Ovary (tissue), 9 donors: ENCODE measurements around the gene SCN4B. TPM values are rescaled to one million over a fixed set of nuclear protein-coding genes. Genes with fewer than 3 reads are reported as not detected.

Experiments
- DNase-seq, 5 donors: peaks; one replicate each; pipeline ENCODE4 v3.0.0-alpha.2; 2019 to 2020
- H3K27ac ChIP-seq, 2 donors: fragments of 200-600 bp; one replicate each; pipeline versions ENCODE4 v1.5.1 to v1.8.0; 2019 to 2022
- H3K27me3 ChIP-seq: fragments of 200-600 bp; one replicate; pipeline ENCODE4 v1.8.0; 2022
- H3K36me3 ChIP-seq: fragments of 200-600 bp; sonication (generic); one replicate; pipeline ENCODE4 v1.5.1; 2019
- H3K4me1 ChIP-seq: one replicate; pipeline ENCODE4 v1.8.1; 2013; ENCODE audit warnings: mild to moderate bottlenecking, moderate library complexity; ENCODE audit not compliant: insufficient read depth
- H3K4me3 ChIP-seq: fragments of 200-600 bp; sonication (generic); one replicate; pipeline ENCODE4 v1.5.1; 2017
- H3K9me3 ChIP-seq, 2 donors: fragments of 200-600 bp in 1 of 2; sonication (generic) in 1 of 2; one replicate each; pipeline versions ENCODE4 v1.5.1 to v1.8.1; 2013 to 2019; ENCODE audit warnings: mild to moderate bottlenecking in 1 of 2, moderate library complexity in 1 of 2
- CTCF ChIP-seq, 3 donors: fragments of 450-650 bp in 2 of 3; fragments of 200-600 bp in 1 of 3; IDR thresholded peaks; one replicate each; pipeline versions ENCODE4 v1.5.1 to v1.8.0; 2016 to 2022; ENCODE audit warnings: antibody characterized with exemption in 3 of 3, mild to moderate bottlenecking in 1 of 3
- EP300 ChIP-seq: sonication (generic); formaldehyde crosslinking; IDR thresholded peaks from one replicate; pipeline ENCODE4 v1.6.1; 2017; ENCODE audit warnings: antibody characterized with exemption
- POLR2A ChIP-seq: fragments of 450-650 bp; IDR thresholded peaks from one replicate; pipeline ENCODE4 v1.6.1; 2017; ENCODE audit warnings: antibody characterized with exemption, mild to moderate bottlenecking, moderate library complexity
- WGBS, 3 donors: extraction: QIAGEN DNeasy Blood & Tissue Kit in 1 of 3; methylation state at CpG; one replicate each; pipeline versions ENCODE4 v1.1.5 to v1.1.7; 2013 to 2017; 5-methylcytosine and 5-hydroxymethylcytosine counted together
- intact Hi-C, 4 donors: fragments of 100-400 bp; cut with DNase I; formaldehyde crosslinking; loops; one replicate each; pipeline versions ENCODE4 v1.11.0 to v1.15.1; 2022 to 2023
- polyA plus RNA-seq, 2 donors: library from polyadenylated mRNA; stranded (reverse); fragments of 200-250 nt in 1 of 2; fragments of 350-450 nt in 1 of 2; fragmentation: Illumina TruSeq in 1 of 2; extraction: RNeasy Lipid Tissue Mini Kit (QIAGEN cat#74804) in 1 of 2; gene quantifications; one replicate each; pipeline ENCODE4 v1.2.3, GENCODE V29; 2013 to 2014
- total RNA-seq, 7 donors: library from RNA; depleted of rRNA in 2 of 7; stranded (reverse); fragments of >200 nt in 2 of 7; fragmentation: NEBNext Ultra II Directional in 3 of 7; extraction: Animal tissue kit (Norgen Biotek cat#: 25700) in 3 of 7; gene quantifications; one replicate each; pipeline versions ENCODE4 v1.1.0 to v1.2.4, GENCODE V29; 2016 to 2023
- donor health status: DM: no; HTN: no; CAD: no; lungs with moderate emphysema.
- donor health status: DM: no; HTN: no; CAD: no.
- donor health status: Bipolar disorder and iron deficiency.
- donor health status: DM: yes; HTN: yes; CAD: no.
- donor health status: DM: no; HTN: no; CAD: no.
- donor health status: DM: yes; HTN: yes; CAD: no.

Gene SCN4B
- total and polyA plus RNA-seq, 9 donors: 0.10 to 13.3 (median 0.52) TPM

GRCh38 chr11:118168751-118169150 lies 16.1 kb upstream of the SCN4B start:
- intact Hi-C loops: no loop called here

GRCh38 chr11:118168316-118168715 lies 15.7 kb upstream of the SCN4B start:
- no peak overlapping the region for H3K27ac ChIP-seq
- 90 to 94% (median 92%) methylated on average over 8 of the region's 8 CpGs for WGBS, 3 donors
- no peaks in the 10 kb centered on the region for H3K36me3 ChIP-seq
- H3K27me3 ChIP-seq: no peaks in the 10 kb centered on the region
- TF ChIP-seq POLR2A: no peak
- TF ChIP-seq CTCF (IDR thresholded peaks at IDR 0.05): no peak
- TF ChIP-seq EP300: no peak
- H3K4me1 ChIP-seq: no peaks in the 10 kb centered on the region
- no peak overlapping the region for H3K4me3 ChIP-seq
- intact Hi-C loops: no loop called here
- H3K9me3 ChIP-seq: no peaks in the 10 kb centered on the region
- DNase-seq: no peak

More at GRCh38 chr11:118168751-118169150, 16.1 kb upstream of the SCN4B start:
- H3K4me1 ChIP-seq: no peaks in the 10 kb centered on the region
- H3K4me3 ChIP-seq: no peak overlapping the region
- no peak for TF ChIP-seq CTCF (IDR thresholded peaks at IDR 0.05)
- no peak for TF ChIP-seq POLR2A
- TF ChIP-seq EP300: no peak
- DNase-seq: no peak
- 79 to 90% (median 88%) methylated on average over 3 of the region's 3 CpGs for WGBS, 3 donors
- H3K27me3 ChIP-seq: no peaks in the 10 kb centered on the region
- H3K9me3 ChIP-seq: no peaks in the 10 kb centered on the region
- no peak overlapping the region for H3K27ac ChIP-seq
- H3K36me3 ChIP-seq: no peaks in the 10 kb centered on the region

GRCh38 chr11:118167906-118168305 lies 15.3 kb upstream of the SCN4B start:
- DNase-seq: no peak
- Histone ChIP-seq H3K27me3 (no peaks in the 10 kb centered on the region), H3K4me1 (no peaks in the 10 kb centered on the region), H3K27ac (no peak overlapping the region), H3K4me3 (no peak overlapping the region), H3K36me3 (no peaks in the 10 kb centered on the region), H3K9me3 (no peaks in the 10 kb centered on the region)
- intact Hi-C loops: no loop called here
- no peak for TF ChIP-seq CTCF (IDR thresholded peaks at IDR 0.05)
- no peak for TF ChIP-seq POLR2A
- no peak for TF ChIP-seq EP300
- 89 to 90% (median 89%) methylated on average over 12 of the region's 12 CpGs for WGBS, 3 donors

GRCh38 chr11:118167253-118167652 lies 14.6 kb upstream of the SCN4B start:
- no peak for DNase-seq
- Histone ChIP-seq H3K36me3 (no peaks in the 10 kb centered on the region), H3K4me1 (no peaks in the 10 kb centered on the region), H3K4me3 (no peak overlapping the region), H3K27ac (no peak overlapping the region), H3K27me3 (no peaks in the 10 kb centered on the region), H3K9me3 (no peaks in the 10 kb centered on the region)
- WGBS, 3 donors: 93 to 95% (median 94%) methylated on average over 2 of the region's 2 CpGs
- intact Hi-C loops: no loop called here
- TF ChIP-seq EP300: no peak

GRCh38 chr11:118166641-118167040 lies 14.0 kb upstream of the SCN4B start:
- H3K4me3 ChIP-seq: no peak overlapping the region
- no peaks in the 10 kb centered on the region for H3K27me3 ChIP-seq
- H3K4me1 ChIP-seq: no peaks in the 10 kb centered on the region
- DNase-seq: no peak
- no peak overlapping the region for H3K27ac ChIP-seq
- intact Hi-C loops: no loop called here
- TF ChIP-seq CTCF (IDR thresholded peaks at IDR 0.05): no peak
- no peak for TF ChIP-seq EP300
- TF ChIP-seq POLR2A: no peak
- H3K9me3 ChIP-seq: no peaks in the 10 kb centered on the region
- no peaks in the 10 kb centered on the region for H3K36me3 ChIP-seq
- 86 to 87% (median 86%) methylated on average over 15 to 17 of the region's 17 CpGs for WGBS, 3 donors
